SK-N-SH treated with all-trans-retinoic acid at 6 μM for 48 hours (cell line): ENCODE results near the gene NME1.

Experiments
- ATAC-seq: fragments of 200-7000 bp; cut with Tn5 transposase; 3 replicates; pipeline ENCODE4 v1.9.1; 2020; ENCODE audit warnings: mild to moderate bottlenecking, moderate library complexity
- BACH2 ChIP-seq: fragments of 250-450 bp; sonication (Bioruptor Pico); IDR thresholded peaks from 2 replicates; pipeline ENCODE4 v1.9.0; 2021; ENCODE audit warnings: mild to moderate bottlenecking, borderline replicate concordance
- CREB5 ChIP-seq: fragments of 250-450 bp; sonication (Bioruptor Pico); IDR thresholded peaks from 2 replicates; pipeline ENCODE4 v1.5.1; 2020; ENCODE audit warnings: low read depth, mild to moderate bottlenecking, moderate library complexity
- CSDC2 ChIP-seq: fragments of 250-450 bp; sonication (Bioruptor Pico); IDR thresholded peaks from 2 replicates; pipeline ENCODE4 v1.5.0; 2020; ENCODE audit warnings: mild to moderate bottlenecking, moderate library complexity
- ESRRG ChIP-seq: fragments of 250-450 bp; sonication (Bioruptor Pico); IDR thresholded peaks from 2 replicates; pipeline ENCODE4 v1.6.1; 2021; ENCODE audit warnings: mild to moderate bottlenecking
- GLIS3 ChIP-seq: fragments of 250-450 bp; sonication (Bioruptor Pico); IDR thresholded peaks from 2 replicates; pipeline ENCODE4 v1.5.0; 2020; ENCODE audit warnings: mild to moderate bottlenecking, moderate library complexity
- ISL1 ChIP-seq: fragments of 250-450 bp; sonication (Bioruptor Pico); IDR thresholded peaks from 2 replicates; pipeline ENCODE4 v2.1.2; 2022; ENCODE audit warnings: mild to moderate bottlenecking, moderate library complexity
- OSR1 ChIP-seq: fragments of 250-450 bp; sonication (Bioruptor Pico); IDR thresholded peaks from 2 replicates; pipeline ENCODE4 v1.8.0; 2022; ENCODE audit warnings: moderate library complexity, mild to moderate bottlenecking, inconsistent platforms
- PATZ1 ChIP-seq: fragments of 250-450 bp; sonication (Bioruptor Pico); IDR thresholded peaks from 2 replicates; pipeline ENCODE4 v1.8.0; 2020; ENCODE audit warnings: mild to moderate bottlenecking, moderate library complexity, borderline replicate concordance
- POU6F1 ChIP-seq: fragments of 250-450 bp; sonication (Bioruptor Pico); IDR thresholded peaks from 2 replicates; pipeline ENCODE4 v1.8.0; 2021; ENCODE audit warnings: low read depth, mild to moderate bottlenecking, moderate library complexity, borderline replicate concordance
- PPARA ChIP-seq: fragments of 250-450 bp; sonication (Bioruptor Pico); IDR thresholded peaks from 2 replicates; pipeline ENCODE4 v1.5.0; 2020; ENCODE audit warnings: mild to moderate bottlenecking, borderline replicate concordance
- RARB ChIP-seq: fragments of 250-450 bp; sonication (Bioruptor Pico); IDR thresholded peaks from 2 replicates; pipeline ENCODE4 v1.8.0; 2021; ENCODE audit warnings: mild to moderate bottlenecking, moderate library complexity
- TOX ChIP-seq: fragments of 250-450 bp; sonication (Bioruptor Pico); IDR thresholded peaks from 2 replicates; pipeline ENCODE4 v1.8.0; 2021; ENCODE audit warnings: mild to moderate bottlenecking, moderate library complexity, borderline replicate concordance
- ZFP3 ChIP-seq: fragments of 250-450 bp; sonication (Bioruptor Pico); IDR thresholded peaks from 2 replicates; pipeline ENCODE4 v1.5.0; 2020; ENCODE audit warnings: mild to moderate bottlenecking, moderate library complexity
- ZFP30 ChIP-seq: fragments of 450-650 bp; formaldehyde crosslinking; IDR thresholded peaks from 2 replicates; pipeline ENCODE4 v1.5.0; 2022; ENCODE audit warnings: mild to moderate bottlenecking, moderate library complexity
- ZNF565 ChIP-seq: fragments of 450-650 bp; formaldehyde crosslinking; conservative IDR thresholded peaks from 2 replicates; pipeline ENCODE4 v1.5.0; 2020; ENCODE audit warnings: low read depth, mild to moderate bottlenecking, moderate library complexity
- TF ChIP-seq, protein P1 (sequence below): fragments of 250-450 bp; sonication (Bioruptor Pico); IDR thresholded peaks from 2 replicates; pipeline ENCODE4 v1.5.1; 2021; ENCODE audit warnings: mild to moderate bottlenecking, moderate library complexity

Gene NME1

GRCh38 chr17:51115179-51115578 is 38.2 kb upstream of the NME1 start (continued):
- no peak for TF ChIP-seq BACH2 (CRISPR knock-in tag)
- TF ChIP-seq RARB (CRISPR knock-in tag), result no peak
- no peak for TF ChIP-seq PPARA (CRISPR knock-in tag)
- TF ChIP-seq ZFP3 (CRISPR knock-in tag), result no peak
- no peak for TF ChIP-seq ZFP30
- no peak for TF ChIP-seq OSR1 (CRISPR knock-in tag)
- no peak for TF ChIP-seq TOX
- TF ChIP-seq CSDC2 (CRISPR knock-in tag), result no peak
- TF ChIP-seq PATZ1 (CRISPR knock-in tag), result no peak

DNA sequence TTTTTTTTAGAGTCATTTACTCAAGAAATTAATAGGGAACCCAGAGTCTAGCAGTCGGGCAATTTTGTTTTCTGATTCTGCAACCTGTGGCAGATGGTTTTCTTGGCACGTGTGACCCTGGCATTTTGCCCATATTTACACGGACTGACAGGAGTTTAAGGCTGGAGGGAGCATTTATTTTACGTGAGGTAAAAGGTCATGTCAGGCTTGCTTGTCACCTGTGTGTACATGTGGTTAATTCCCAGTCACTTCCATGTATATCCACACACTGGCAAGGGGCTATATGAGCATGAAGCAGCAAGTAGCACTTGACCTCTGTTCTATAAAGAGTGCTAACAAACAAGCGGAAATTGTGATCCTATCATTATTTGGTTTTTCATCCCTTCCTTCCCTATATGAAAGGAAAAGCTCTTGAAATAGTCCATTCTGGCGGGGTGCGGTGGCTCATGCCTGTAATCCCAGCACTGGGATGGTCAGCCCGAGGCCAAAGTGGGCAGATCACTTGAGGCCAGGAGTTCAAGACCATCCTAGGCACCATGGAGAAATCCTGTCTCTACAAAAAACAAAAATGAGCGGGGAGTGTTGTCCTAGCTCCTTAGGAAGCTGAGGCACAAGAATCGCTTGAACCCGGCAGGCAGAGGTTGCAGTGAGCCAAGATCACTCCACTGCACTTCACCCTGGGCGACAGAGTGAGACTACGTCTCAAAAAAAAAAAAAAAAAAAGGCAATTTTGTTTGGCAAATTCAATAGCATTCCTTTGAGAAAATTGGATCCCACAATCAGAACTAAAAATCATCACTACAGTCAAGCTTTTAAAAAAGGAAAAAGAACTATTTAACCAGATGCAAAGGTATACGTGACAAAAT is 34.8 kb upstream of the NME1 start:
- TF ChIP-seq ESRRG, result no peak
- TF ChIP-seq RARB (CRISPR knock-in tag), result no peak
- TF ChIP-seq GLIS3 (CRISPR knock-in tag), result no peak
- no peak for TF ChIP-seq OSR1 (CRISPR knock-in tag)
- no peak for TF ChIP-seq POU6F1
- TF ChIP-seq, all 23 proteins: peak for 0

GRCh38 chr17:51119415-51120356 is 33.7 kb upstream of the NME1 start:
- TF ChIP-seq, protein P1, sequence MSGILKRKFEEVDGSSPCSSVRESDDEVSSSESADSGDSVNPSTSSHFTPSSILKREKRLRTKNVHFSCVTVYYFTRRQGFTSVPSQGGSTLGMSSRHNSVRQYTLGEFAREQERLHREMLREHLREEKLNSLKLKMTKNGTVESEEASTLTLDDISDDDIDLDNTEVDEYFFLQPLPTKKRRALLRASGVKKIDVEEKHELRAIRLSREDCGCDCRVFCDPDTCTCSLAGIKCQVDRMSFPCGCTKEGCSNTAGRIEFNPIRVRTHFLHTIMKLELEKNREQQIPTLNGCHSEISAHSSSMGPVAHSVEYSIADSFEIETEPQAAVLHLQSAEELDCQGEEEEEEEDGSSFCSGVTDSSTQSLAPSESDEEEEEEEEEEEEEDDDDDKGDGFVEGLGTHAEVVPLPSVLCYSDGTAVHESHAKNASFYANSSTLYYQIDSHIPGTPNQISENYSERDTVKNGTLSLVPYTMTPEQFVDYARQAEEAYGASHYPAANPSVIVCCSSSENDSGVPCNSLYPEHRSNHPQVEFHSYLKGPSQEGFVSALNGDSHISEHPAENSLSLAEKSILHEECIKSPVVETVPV (CRISPR knock-in tag), result no peak
- TF ChIP-seq CREB5 (CRISPR knock-in tag) (no peak), ZFP30 (no peak), PPARA (CRISPR knock-in tag) (no peak), ZNF565 (CRISPR knock-in tag) (no peak)

More for the DNA sequence above, 34.8 kb upstream of the NME1 start:
- no peak for ATAC-seq

GRCh38 chr17:51120357-51120738 is 33.0 kb upstream of the NME1 start:
- TF ChIP-seq TOX, result no peak
- no peak for TF ChIP-seq ESRRG
- TF ChIP-seq, protein P1 (CRISPR knock-in tag), result no peak
- TF ChIP-seq ISL1, result no peak

More at GRCh38 chr17:51119415-51120356, 33.7 kb upstream of the NME1 start:
- ATAC-seq, result peak; percentile 60

More at GRCh38 chr17:51120357-51120738, 33.0 kb upstream of the NME1 start:
- peak; percentile 68 for ATAC-seq
